HuH-7.5 (cell line): ENCODE measurements around the gene ABCA2.
"Not testable (repeated sequence)": the region's sequence is repeated elsewhere in the genome, so short reads cannot be mapped to it uniquely, and the experiment has no call there.

ENCODE experiments used
- DNase-seq: peaks from one replicate; pipeline ENCODE4 v3.0.0; 2011; ENCODE audit warnings: low spot score

ABCA2 gene

DNA sequence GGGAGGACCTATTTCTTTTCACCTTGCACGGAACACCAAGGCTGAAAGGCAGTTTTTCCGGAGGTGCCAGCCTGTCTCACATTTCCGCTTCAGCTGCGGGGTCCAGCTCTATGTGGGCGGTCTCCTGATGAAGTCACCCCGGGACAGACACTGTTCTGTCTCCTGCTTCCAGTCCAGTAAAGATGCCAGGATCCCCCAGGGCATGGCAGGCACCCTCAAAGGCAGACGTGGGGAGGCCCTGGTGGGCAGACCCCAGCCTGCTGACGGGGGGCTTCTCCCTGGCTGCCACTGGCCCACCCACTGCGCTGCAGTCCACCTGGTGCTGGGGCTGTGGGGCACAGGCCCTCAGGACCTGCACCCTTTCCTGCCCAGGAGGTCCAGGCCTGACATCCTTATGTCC, 34.8 kb upstream of the ABCA2 start:
- DNase-seq: not testable (repeated sequence)

DNA sequence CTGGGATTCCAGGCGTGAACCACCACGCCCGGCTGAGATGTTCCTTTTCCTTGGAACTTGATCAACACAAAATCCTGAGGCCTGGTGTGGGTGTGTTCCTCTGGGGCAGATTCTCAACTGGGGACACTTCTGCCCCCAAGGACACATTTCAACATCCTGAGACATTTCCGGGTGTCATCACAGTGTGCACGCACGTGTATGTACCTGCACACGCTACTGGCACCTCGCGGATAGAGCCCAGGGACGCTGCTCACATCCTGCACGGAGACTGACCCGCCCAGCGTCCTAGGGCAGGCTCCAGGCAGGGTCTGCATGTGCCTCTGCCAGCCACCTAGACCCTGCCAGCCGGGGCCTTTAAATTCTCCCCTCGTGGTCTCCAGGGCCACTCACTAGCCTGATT, 34.3 kb upstream of the ABCA2 start:
- no peak for DNase-seq

DNA sequence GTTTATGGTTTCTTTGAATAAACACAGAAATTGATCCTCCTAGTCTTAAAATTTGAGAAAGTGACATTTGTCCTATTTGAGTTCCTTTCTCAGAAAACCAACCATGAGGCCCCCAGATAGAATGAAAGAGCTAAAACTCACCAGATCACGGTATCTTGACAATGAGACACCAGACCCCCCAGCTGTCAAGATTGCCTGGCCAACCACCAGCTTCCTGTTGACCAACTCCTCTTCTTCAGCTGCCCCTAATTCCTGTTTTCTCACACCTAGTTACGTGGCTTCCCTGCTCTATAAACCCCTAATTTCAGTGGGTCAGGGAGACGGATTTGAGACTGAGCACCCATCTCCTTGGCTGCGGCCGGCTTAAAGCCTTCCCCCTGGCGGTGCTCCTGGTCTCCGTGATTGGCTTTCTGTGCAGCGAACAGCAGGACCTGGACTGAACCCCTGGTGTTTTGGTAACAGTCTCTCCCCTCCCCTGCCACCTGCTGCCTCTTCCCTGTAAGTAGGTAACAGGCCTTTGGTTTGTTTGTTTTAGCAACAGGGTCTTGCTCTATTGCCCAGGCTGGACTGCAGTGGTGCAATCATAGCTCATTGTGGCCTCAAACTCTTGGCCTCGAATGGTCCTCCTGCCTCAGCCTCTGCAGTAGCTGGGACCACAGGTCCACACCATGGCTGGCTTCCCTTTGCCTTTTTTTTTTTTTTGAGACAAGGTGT, 30.6 kb upstream of the ABCA2 start:
- DNase-seq: no peak

DNA sequence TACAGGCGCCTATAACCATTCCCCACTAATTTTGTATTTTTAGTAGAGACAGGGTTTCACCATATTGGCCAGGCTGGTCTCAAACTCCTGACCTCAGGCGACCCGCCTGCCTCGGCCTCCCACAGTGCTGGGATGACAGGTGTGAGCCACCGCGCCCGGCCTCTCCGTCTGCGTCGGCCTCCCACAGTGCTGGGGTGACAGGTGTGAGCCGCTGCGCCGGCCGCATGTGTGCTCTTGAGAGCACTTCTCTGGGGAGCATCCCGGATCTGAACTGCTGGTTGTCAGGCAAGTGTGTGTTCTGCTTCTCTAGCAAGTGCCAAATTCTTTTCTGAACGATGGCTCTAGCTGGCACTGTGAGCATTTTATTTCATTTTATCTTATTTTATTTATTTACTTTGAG, 29.5 kb upstream of the ABCA2 start:
- DNase-seq: no peak

DNA sequence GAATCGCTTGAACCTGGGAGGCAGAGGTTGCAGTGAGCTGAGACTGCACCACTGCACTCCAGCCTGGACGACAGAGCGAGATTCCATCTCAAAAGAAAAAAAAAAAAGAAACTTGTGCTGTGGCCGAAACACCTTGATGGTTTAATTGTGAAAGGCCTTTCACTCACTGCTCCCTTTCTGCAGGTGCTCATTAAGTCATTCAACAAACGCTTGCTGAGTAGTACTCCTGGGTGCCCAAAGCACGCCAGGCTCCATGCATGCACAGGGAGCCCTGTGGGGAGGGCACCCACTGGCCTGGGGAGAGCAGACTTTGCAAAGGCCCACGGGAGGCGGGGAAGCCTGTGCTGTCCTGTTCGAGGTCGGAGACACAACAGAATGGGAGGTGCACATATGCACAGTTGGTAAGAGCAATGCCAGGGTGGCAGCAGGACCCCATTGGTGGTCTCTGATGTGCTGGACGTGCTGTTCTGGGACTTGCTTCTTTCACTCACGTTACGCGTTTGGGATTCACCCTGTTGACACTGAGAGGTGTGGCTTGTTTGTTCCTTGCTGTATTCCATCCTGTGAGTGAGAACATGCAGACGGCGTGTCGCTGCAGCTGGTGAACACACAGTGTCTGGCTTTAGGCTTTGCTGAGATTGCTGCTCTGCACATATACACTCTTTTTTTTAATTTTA, 28.8 kb upstream of the ABCA2 start:
- no peak for DNase-seq

DNA sequence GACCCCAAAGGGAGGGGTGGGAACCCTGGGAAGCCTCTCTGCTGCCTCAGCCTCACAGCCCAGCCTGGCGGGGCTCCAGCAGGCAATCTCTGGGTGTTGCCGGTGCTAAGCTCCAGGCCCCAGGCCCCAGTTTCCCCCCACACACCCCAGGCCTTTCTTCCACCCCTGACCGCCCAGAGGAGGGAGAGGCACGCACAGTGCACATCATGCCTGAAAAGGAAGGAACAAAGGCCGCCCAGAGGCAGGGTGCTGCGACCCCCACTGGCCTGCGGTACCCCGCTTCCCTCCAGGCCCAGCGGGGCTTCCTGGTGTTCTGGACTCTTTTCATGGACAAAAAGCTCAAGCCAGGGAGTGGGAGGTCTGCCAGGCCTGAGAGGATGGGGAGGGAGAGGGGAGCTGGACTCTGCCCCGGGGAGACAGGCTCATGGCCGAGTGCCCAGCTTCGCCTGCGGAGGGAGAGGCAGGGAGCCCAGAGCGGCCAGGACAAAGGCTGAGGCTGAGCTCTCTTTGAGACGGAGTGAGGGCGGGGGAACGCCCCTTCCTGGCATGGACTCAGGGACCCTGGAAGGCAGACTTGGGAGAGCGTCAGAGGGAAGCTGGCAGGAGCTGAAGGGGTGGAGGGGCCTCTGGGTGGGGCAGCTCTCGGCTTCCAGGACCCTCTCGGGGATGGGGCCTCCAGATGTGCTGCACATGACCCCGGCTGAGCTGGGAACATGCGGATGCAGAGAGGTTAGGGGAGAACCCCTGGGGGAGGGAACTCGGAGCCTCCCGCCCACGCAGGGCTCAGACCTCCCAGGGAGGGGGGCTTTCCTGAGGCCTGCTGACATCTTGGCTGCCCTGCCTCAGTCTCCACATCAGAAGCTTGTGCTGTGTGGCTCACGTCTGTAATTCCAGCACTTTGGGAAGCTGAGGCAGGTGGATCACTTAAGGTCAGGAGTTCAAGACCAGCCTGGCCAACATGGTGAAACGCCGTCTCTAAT, 27.6 kb upstream of the ABCA2 start:
- peak; percentile 88 for DNase-seq

DNA sequence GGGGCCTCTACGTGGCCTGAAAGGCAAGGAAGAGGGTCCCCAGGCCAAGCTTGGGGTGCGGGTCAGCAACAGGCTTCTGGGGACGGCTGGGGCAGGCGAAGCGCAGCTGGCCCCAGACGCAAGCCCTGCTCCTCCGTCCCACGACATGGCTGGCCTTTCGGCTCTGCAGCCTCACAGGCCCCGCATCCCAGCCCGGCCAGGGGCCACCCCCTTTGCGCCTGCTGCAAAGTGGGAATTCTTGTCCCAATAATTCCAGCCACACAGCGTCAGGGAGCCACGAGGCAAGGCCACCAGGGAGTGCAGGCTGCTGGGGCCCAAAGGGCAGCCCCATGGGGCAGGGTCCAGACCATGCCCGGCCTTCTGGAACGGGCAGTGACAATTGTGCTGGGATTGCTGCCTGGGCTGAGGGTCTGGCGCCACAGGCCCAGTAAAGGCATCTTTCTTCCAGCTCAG, 26.9 kb upstream of the ABCA2 start:
- no peak for DNase-seq

DNA sequence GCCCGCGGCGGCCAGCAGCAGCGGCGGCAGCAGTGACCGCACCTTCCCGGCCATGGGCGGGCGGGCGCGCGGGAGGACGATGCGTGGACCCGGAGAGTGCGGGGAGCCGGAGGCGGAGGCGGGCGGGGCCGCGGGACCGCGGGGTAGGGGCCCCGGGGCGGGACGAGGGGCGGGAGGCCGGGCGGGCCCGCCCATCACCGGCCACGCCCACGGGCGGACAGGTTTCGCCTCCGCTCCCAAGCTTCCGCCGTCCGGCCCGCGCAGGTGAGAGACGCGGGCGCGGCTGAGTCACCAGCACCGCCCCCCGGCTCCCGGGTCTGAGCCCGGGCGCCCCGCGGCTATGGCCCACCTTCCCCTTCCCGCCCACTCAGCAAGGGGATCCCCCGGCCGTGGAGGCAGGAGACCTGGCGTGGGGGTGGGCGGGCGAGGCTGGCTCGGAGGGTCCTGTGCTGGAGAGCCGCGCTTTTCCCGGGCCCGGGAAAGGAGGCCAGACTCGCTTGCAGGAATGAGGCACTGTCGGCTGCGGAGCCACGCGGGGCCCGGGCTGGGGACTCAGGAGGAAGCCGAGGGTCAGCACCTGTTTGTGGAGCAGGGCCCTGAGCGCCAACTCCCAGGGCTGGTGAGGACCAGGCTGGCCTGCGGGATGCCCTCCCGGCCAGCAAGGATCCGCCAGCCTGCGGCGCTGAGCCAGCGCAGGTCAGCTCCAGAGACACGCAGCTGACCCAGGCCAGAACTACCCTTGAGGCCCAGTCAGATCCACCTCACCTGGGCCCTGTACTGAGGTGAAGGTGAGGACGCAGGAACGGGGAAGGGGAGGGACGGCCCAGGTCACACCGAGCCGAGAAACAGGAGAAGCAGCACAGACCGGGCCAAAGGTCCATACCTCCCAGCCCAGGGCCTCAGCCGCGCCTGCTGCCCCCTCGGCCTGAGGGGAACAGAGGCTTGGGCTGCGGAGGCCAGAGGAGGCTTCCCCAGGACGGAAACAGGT, 26.2 kb upstream of the ABCA2 start, which contains the start of gene ENTPD2:
TSS of gene ENTPD2 (minus strand) at position 118 of the 988 bp plus-strand sequence. CDS start at position 54, 64 bp downstream.
- peak; percentile 86 for DNase-seq

DNA sequence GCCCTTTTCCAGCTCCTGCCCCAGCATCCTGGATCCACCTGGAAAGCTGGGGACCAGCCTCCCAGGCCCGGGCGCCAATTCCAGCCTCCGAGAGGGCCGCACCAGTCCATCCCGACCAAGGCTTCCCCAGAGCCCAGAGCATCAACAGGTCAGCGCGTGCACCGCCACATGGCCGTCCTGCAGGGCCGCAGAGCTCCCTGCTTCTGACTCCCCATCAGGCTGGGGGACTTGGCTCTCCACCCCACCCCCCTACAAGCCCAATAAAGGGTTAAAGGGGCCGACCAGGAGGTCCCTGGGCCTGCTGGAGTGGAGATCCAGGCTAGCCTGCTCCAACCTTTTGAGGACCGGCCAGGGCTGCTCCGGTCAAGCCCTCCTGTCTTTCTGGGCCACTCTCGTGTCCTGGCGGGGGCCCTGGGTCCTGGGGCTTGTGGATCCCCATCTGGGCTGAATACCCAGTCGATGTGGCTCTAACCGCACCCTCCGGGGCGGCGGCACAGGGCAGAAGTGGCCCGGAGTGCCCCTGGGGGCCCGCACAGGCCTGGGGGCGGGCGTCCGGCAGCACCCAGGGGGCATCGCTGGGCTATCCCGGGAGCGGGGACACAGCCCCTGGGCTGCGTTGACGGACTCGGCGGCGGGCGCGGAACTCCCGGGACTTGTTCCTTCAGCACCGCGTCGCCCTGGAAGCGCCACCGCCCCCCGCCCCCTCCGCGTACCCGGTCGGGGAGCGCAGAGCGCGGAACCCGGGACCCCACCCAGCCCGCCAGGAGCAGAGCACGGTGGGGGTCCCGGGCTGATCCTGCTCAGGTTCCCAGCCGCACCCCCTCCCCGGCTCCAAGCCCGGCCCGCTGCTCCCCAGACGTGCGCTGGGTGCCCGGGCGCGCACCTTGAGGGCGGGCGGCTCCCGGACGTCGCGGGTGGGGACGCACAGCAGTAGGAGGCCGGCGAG, 25.2 kb upstream of the ABCA2 start:
- DNase-seq: no peak

DNA sequence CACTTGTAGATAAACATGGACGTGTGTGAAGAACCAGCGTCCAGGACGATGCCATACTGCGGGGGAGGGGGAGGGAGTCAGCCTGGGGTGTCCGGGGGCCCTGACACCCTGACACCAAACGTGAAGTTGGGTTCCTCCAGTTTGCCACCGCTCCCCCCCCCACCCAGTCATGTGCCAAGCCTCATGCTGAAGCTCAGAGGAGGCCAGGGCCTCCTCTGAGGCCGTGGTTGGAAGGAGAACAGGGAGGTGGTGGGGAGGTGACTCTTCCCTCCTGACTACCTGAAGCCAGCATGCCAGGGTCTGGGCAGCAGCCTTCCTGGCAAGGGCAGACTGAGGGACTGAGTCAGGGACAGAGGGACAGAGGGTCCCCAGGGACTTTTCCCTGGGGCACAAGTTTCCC, 24.3 kb upstream of the ABCA2 start:
- no peak for DNase-seq

DNA sequence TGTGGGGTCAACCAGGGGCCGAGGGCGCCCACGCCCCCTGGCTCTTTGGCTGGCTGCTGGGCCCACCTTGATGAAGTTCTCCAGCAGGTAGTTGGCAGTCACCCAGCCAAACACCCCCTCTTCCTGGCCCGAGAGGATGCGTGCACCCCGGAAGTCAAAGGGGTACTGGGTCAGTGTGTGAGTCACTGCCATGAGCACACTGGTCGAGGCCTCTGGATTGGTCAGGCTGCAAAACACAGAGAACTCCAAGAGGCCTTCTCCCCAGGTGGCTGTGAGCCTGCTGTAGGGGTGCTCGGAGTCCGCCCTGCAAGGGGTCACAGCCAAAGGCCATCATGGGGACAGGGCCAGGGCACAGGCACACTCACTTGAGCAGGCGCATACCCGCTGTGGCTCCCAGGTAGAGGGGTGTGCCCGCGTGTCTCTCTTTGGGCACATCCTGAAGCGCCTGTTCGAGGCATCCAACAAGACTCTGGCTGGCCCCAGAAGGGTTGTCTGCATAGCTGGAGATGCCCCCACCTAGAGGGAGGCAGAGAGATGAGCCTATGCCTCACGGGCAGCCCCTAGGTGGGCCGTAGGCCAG, 23.2 kb upstream of the ABCA2 start:
- DNase-seq: no peak

DNA sequence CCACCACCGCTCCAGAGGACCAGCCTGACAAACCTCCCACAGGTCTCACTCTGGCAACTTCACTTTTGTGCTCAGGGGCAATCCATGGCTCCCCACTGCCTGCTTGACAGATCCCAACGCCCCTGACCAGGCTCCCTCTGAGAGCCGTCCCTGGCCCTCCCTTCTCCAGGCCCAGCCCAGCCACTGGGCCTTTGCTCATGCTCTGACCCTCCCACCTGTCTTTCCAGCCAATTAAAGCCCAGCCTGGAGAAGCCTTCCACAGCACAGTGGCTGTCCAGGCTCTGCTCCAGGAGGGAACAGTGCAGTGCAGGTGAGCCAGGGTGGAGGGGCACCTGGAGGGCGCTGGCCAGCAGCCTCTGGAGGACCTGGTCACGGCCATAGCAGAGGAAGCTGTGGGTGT, 22.5 kb upstream of the ABCA2 start:
- DNase-seq: no peak

DNA sequence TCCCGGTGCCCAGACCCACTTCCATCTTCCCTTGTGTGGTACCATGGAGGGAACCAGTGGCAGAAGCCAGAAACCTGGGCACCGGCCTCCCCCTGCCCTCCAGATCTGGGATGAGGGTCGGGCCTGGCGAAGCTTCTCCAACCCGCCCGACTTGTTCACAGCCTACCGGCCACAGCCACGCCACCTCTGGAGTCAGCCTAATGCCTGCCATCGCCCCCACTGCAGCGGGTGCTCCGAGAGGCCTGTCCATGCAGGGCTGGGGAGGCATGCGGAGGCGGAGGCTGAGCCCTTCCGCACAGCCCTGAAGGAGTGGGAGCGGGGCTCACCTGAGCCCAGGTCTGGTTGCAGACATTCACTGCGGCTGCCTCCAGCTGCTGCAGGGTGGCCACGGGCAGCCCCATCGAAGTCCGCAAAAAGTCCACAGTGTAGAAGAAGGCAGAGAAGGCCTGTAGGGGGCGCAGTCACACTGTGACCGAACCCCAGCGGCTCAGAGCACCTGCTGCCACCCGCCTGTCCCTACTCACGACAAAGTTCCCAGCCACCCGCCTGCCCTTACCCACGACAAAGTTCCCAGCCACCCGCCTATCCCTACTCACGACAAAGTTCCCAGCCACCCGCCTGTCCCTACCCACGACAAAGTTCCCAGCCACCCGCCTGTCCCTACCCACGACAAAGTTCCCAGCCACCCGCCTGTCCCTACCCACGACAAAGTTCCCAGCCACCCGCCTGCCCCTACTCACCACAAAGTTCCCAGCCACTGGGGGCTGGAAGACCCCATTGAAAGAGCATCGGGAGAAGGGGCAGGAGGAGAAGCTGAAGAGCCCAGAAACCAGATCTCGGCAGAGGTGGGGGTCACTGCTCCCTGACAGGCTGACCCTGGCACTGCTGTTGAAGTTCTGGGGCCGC, 21.8 kb upstream of the ABCA2 start:
- DNase-seq: peak; percentile 94

DNA sequence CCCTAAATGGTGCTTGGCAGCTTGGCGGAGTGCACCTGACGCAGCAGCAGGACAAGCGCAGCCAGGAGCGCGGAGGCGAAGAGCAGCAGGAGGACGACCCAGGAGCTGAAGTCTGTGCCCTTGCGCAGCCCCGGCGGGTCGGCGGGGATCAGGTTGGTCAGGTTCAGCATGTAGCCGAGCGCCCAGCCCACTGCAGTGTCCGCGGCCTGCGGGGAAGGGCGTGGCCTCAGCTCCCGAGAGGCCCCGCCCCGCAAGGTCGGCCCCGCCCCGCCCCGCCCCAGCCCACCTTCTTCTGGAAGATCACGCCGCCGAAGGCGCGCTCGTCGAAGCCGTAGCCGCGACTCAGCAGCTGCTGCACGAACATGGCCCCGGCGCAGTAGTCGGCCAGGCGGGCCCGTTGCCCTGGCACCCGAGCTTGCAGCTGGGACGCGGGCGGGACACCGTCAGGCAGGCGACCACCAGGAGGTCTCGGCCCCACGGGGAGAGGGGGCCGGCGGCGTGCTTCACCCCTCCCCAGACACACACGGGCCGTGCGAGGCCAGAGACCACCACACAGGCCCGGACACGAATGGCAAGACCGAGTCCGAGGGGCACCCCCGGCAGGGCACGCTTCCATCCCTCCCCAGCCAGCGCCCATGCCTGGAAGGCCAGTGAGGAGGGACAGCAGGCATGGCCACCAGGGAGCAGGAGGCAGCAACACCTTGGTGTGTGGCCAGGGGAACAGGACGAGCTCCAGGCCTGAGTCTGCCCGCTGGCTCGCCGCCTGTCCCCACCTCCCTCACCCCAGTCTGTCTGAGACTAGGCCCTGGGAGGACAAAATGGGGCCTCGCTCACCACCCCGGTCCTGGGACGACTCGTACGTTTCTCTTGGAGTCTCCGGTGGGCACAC, 20.9 kb upstream of the ABCA2 start:
- DNase-seq: no peak

DNA sequence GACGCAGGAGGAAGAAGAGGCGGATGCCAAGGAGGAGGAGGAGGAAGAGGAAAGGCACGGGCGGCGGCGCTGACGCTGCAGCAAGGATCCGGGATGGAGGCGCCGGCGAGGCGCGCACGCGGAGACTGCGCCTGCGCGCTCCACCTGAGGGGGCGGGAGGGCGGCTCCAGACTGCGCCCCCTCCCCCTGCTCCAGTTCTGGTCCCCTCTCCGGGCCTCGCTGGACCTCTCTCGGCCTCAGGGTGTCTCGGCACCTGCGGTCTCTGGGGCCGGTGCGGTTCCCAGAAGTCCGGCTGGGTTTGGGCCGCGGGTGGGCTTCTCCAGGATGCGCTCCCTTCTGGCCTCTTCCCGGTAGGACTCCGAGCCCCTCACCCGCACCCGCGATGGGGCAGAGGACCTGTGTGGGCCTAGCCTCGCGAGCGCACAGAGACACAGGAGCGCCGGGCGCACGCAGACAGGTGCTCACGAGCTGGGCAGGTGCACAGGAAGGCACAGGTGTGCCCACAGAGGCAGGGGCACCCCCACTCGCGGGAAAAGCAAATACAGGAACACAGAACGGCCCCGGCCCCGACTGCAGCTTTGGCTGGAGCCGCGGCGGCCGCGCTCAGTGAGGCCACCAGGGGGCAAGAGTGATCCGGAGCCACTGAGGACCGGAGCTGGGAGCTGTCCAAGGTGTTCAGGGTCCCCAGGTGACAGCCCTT, 18.2 kb upstream of the ABCA2 start, which contains the start of gene NPDC1:
TSS of gene NPDC1 (minus strand) at position 90 of the 700 bp plus-strand sequence. CDS start 188 bp downstream, outside the sequence.
- peak; percentile 99 for DNase-seq

DNA sequence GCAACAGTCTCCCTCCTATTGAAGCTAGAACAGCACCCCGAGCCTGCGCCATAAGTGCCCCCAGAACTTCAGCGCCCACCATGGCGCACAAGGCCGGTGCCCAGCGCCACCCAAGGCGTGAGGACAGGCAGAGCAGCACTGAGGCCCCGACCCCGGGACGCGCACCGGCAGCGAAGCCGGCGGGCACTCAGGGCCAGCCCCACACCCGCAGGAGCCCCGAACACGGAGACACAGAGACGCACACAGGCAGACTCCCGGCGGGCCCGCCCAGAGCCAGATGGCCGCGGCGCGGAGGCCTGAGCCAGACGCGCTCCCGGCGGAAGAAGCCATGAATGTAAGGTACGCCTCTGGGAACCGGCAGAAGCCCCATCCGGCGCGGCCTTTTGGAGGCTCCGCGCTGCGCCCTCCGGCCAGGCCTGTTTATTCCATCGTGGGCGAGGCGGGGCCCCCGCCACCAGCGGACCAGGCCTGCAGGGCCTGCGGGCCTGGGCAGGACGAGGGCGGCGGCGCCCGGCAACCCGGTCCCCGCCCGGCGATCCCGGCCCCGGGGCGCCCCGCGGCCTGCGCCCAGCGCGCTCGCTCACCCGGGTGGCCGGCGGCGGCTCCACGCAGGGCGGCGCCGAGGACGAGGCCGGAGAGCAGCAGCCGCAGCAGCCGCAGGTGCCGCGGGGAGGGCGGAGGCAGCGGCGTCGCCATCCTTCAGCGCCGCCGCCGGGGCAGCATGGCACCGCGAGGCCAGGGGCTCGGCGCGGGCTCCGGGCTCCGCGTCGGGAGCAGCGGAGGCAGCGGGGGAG, 17.5 kb upstream of the ABCA2 start:
- no peak for DNase-seq
